ENCODE data around the gene CCDC6.

DNA sequence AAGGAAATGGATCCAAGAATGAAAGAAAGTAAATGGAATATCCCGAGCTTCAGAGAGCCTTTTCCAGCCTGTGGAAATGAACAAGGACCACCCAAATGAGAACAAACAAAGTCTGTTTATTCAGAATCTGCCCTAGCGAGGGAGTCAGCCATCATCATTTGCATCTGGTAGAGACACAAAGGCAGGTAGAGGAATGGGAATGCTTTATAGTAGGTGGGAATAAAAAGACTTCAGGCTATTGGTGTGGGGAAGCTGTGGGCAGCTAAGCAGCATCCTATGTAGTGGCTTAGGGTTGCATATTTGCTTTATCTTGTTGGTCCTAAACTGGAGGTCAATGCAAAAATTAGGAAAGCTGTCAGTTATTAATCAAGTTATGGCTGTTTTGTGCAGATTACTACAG, 143.9 kb downstream of the CCDC6 start:
- TF ChIP-seq, protein P1, sequence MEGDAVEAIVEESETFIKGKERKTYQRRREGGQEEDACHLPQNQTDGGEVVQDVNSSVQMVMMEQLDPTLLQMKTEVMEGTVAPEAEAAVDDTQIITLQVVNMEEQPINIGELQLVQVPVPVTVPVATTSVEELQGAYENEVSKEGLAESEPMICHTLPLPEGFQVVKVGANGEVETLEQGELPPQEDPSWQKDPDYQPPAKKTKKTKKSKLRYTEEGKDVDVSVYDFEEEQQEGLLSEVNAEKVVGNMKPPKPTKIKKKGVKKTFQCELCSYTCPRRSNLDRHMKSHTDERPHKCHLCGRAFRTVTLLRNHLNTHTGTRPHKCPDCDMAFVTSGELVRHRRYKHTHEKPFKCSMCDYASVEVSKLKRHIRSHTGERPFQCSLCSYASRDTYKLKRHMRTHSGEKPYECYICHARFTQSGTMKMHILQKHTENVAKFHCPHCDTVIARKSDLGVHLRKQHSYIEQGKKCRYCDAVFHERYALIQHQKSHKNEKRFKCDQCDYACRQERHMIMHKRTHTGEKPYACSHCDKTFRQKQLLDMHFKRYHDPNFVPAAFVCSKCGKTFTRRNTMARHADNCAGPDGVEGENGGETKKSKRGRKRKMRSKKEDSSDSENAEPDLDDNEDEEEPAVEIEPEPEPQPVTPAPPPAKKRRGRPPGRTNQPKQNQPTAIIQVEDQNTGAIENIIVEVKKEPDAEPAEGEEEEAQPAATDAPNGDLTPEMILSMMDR (IDR thresholded peaks at IDR 0.05; ENCODE audit: control extremely low read depth in 1 of 3, insufficient read depth in 1 of 3, low read depth in 1 of 3, low read length in 3 of 3), result no peak
- TF ChIP-seq GABPA (IDR thresholded peaks at IDR 0.05; ENCODE audit: borderline replicate concordance, insufficient read depth, low read length) (no peak), BRCA1 (IDR thresholded peaks at IDR 0.05; ENCODE audit: low read depth, low read length) (no peak), SRF (IDR thresholded peaks at IDR 0.05; ENCODE audit: low read depth, low read length) (no peak), POLR2AphosphoS5 (IDR thresholded peaks at IDR 0.05; ENCODE audit: low read depth, low read length) (no peak), RXRA (IDR thresholded peaks at IDR 0.05; ENCODE audit: insufficient read depth, low read depth, low read length) (no peak), TEAD4 (IDR thresholded peaks at IDR 0.05; ENCODE audit: low read depth, low read length) (no peak), POLR2A (IDR thresholded peaks at IDR 0.05; ENCODE audit: control extremely low read depth in 1 of 2, low read depth in 2 of 2, low read length in 2 of 2) (no peak), YY1 (IDR thresholded peaks at IDR 0.05; ENCODE audit: low read depth, low read length) (no peak), CHD1 (IDR thresholded peaks at IDR 0.05; ENCODE audit: low read depth, low read length) (no peak), TAF1 (IDR thresholded peaks at IDR 0.05; ENCODE audit: low read depth, low read length) (no peak), EGR1 (IDR thresholded peaks at IDR 0.05; ENCODE audit: borderline replicate concordance, low read depth, low read length) (no peak)
- TF ChIP-seq, protein P2, sequence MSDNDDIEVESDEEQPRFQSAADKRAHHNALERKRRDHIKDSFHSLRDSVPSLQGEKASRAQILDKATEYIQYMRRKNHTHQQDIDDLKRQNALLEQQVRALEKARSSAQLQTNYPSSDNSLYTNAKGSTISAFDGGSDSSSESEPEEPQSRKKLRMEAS (IDR thresholded peaks at IDR 0.05), result no peak

Measured in H1 (cell line).